Hematopoietic multipotent progenitor cell treated with erythropoietin and hydrocortisone succinate and interleukin-3 and kit ligand, for 6 days (in vitro differentiated cells): ENCODE measurements around the gene NPTN.
"Not testable (repeated sequence)": the region's sequence is repeated elsewhere in the genome, so short reads cannot be mapped to it uniquely, and the experiment has no call there.

ENCODE experiments used
- DNase-seq: peaks from one replicate; pipeline ENCODE4 v3.0.0-alpha.2; 2015

NPTN gene

GRCh38 chr15:73600413-73601335 is 32.5 kb downstream of the NPTN start:
- DNase-seq: peak; percentile 50

GRCh38 chr15:73599934-73600333 is 33.3 kb downstream of the NPTN start:
- no peak for DNase-seq

- no peak for DNase-seq
Observed at GRCh38 chr15:73598530-73599160, 34.5 kb downstream of the NPTN start.

GRCh38 chr15:73597036-73597638 is 36.1 kb downstream of the NPTN start:
- no peak for DNase-seq

GRCh38 chr15:73596174-73596573 is 37.0 kb downstream of the NPTN start:
- DNase-seq: peak; percentile 72

GRCh38 chr15:73594109-73594508 is 39.1 kb downstream of the NPTN start:
- no peak for DNase-seq

GRCh38 chr15:73593304-73594074 is 39.7 kb downstream of the NPTN start:
- peak; percentile 69 for DNase-seq

- no peak for DNase-seq
Observed at GRCh38 chr15:73590263-73590662, 42.9 kb downstream of the NPTN start.

GRCh38 chr15:73589766-73590165 is 43.4 kb downstream of the NPTN start:
- DNase-seq: no peak

- no peak for DNase-seq
Observed at GRCh38 chr15:73585871-73586654, 47.1 kb downstream of the NPTN start.

GRCh38 chr15:73584699-73585420 is 48.3 kb downstream of the NPTN start:
- DNase-seq: peak; percentile 72

- no peak for DNase-seq
Observed at GRCh38 chr15:73583544-73583943, 49.6 kb downstream of the NPTN start.

GRCh38 chr15:73582851-73583379 is 50.3 kb downstream of the NPTN start:
- DNase-seq: no peak

- DNase-seq: no peak
Observed at GRCh38 chr15:73578026-73578425, 55.2 kb downstream of the NPTN start.

- DNase-seq: not testable (repeated sequence)
Observed at GRCh38 chr15:73577593-73577992, 55.6 kb downstream of the NPTN start.

GRCh38 chr15:73575636-73576247 is 57.4 kb downstream of the NPTN start:
- no peak for DNase-seq

GRCh38 chr15:73573572-73573971 is 59.6 kb downstream of the NPTN start:
- DNase-seq: no peak

GRCh38 chr15:73573037-73573436 is 60.2 kb downstream of the NPTN start:
- no peak for DNase-seq

- no peak for DNase-seq
Observed at GRCh38 chr15:73572296-73572695, 60.9 kb downstream of the NPTN start.

GRCh38 chr15:73571346-73571745 is 61.8 kb downstream of the NPTN start:
- no peak for DNase-seq
